WTC11 (cell line): ENCODE results near the gene CTDNEP1.

Experiments
- FOXJ3 ChIP-seq: sonication (generic); formaldehyde crosslinking; IDR thresholded peaks from 2 replicates; pipeline ENCODE4 v1.9.0; 2021; ENCODE audit warnings: missing genetic modification reagents, mild to moderate bottlenecking, borderline replicate concordance
- JAZF1 ChIP-seq: fragments of 250-450 bp; sonication (Bioruptor Pico); IDR thresholded peaks from 2 replicates; pipeline ENCODE4 v1.9.0; 2021; ENCODE audit warnings: moderate library complexity, mild to moderate bottlenecking, inconsistent platforms
- NR3C1 ChIP-seq: sonication (generic); formaldehyde crosslinking; conservative IDR thresholded peaks from 2 replicates; pipeline ENCODE4 v1.8.1; 2023; ENCODE audit warnings: low read depth, mild to moderate bottlenecking, missing genetic modification reagents
- TEAD4 ChIP-seq: sonication (generic); formaldehyde crosslinking; IDR thresholded peaks from 2 replicates; pipeline ENCODE4 v1.8.0; 2022; ENCODE audit warnings: mild to moderate bottlenecking, missing genetic modification reagents
- ZNF138 ChIP-seq: sonication (generic); formaldehyde crosslinking; conservative IDR thresholded peaks from 2 replicates; pipeline ENCODE4 v1.8.1; 2022; ENCODE audit warnings: mild to moderate bottlenecking, moderate library complexity, missing genetic modification reagents
- TF ChIP-seq, protein P1 (sequence below): fragments of 200-600 bp; IDR thresholded peaks from 2 replicates; pipeline ENCODE4 v1.8.0; 2022; ENCODE audit warnings: antibody characterized with exemption
- TF ChIP-seq, protein P2 (sequence below): sonication (generic); formaldehyde crosslinking; conservative IDR thresholded peaks from 2 replicates; pipeline ENCODE4 v1.8.1; 2023; ENCODE audit warnings: mild to moderate bottlenecking, low read depth, missing genetic modification reagents, moderate library complexity
- TF ChIP-seq, protein P3 (sequence below): sonication (generic); formaldehyde crosslinking; IDR thresholded peaks from 2 replicates; pipeline ENCODE4 v1.8.1; 2022; ENCODE audit warnings: missing genetic modification reagents, borderline replicate concordance
- TF ChIP-seq, protein P4 (sequence below): sonication (generic); formaldehyde crosslinking; IDR thresholded peaks from 2 replicates; pipeline ENCODE4 v1.8.0; 2022; ENCODE audit warnings: missing genetic modification reagents
- TF ChIP-seq, protein P5 (sequence below): sonication (generic); formaldehyde crosslinking; IDR thresholded peaks from 2 replicates; pipeline ENCODE4 v1.8.0; 2022; ENCODE audit warnings: mild to moderate bottlenecking, missing genetic modification reagents
- TF ChIP-seq, protein P6 (sequence below): sonication (generic); formaldehyde crosslinking; IDR thresholded peaks from 2 replicates; pipeline ENCODE4 v1.8.0; 2023; ENCODE audit warnings: mild to moderate bottlenecking, missing genetic modification reagents

DNA sequence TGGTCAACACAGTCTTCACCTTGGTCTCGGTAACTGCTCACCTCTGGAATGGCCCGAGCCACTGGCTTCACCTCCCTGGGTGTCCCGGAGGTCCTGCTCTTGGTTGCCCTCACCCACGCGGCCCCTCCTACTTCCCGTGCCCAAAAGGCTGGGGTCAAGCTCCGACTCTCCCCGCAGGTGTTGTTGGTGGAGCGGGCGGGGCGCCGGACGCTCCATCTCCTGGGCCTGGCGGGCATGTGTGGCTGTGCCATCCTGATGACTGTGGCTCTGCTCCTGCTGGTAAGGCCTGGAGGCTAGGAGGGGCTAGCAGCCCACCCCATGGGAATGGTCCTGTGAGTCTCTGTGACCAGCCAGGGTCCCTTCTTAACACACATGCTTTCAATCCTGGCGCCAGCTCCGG, 33.4 kb upstream of the CTDNEP1 start:
- TF ChIP-seq, protein P1, sequence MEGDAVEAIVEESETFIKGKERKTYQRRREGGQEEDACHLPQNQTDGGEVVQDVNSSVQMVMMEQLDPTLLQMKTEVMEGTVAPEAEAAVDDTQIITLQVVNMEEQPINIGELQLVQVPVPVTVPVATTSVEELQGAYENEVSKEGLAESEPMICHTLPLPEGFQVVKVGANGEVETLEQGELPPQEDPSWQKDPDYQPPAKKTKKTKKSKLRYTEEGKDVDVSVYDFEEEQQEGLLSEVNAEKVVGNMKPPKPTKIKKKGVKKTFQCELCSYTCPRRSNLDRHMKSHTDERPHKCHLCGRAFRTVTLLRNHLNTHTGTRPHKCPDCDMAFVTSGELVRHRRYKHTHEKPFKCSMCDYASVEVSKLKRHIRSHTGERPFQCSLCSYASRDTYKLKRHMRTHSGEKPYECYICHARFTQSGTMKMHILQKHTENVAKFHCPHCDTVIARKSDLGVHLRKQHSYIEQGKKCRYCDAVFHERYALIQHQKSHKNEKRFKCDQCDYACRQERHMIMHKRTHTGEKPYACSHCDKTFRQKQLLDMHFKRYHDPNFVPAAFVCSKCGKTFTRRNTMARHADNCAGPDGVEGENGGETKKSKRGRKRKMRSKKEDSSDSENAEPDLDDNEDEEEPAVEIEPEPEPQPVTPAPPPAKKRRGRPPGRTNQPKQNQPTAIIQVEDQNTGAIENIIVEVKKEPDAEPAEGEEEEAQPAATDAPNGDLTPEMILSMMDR: no peak
- TF ChIP-seq, protein P2, sequence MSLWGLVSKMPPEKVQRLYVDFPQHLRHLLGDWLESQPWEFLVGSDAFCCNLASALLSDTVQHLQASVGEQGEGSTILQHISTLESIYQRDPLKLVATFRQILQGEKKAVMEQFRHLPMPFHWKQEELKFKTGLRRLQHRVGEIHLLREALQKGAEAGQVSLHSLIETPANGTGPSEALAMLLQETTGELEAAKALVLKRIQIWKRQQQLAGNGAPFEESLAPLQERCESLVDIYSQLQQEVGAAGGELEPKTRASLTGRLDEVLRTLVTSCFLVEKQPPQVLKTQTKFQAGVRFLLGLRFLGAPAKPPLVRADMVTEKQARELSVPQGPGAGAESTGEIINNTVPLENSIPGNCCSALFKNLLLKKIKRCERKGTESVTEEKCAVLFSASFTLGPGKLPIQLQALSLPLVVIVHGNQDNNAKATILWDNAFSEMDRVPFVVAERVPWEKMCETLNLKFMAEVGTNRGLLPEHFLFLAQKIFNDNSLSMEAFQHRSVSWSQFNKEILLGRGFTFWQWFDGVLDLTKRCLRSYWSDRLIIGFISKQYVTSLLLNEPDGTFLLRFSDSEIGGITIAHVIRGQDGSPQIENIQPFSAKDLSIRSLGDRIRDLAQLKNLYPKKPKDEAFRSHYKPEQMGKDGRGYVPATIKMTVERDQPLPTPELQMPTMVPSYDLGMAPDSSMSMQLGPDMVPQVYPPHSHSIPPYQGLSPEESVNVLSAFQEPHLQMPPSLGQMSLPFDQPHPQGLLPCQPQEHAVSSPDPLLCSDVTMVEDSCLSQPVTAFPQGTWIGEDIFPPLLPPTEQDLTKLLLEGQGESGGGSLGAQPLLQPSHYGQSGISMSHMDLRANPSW (CRISPR knock-in tag): no peak
- TF ChIP-seq, protein P3, sequence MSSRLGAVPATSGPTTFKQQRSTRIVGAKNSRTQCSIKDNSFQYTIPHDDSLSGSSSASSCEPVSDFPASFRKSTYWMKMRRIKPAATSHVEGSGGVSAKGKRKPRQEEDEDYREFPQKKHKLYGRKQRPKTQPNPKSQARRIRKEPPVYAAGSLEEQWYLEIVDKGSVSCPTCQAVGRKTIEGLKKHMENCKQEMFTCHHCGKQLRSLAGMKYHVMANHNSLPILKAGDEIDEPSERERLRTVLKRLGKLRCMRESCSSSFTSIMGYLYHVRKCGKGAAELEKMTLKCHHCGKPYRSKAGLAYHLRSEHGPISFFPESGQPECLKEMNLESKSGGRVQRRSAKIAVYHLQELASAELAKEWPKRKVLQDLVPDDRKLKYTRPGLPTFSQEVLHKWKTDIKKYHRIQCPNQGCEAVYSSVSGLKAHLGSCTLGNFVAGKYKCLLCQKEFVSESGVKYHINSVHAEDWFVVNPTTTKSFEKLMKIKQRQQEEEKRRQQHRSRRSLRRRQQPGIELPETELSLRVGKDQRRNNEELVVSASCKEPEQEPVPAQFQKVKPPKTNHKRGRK (CRISPR knock-in tag): no peak
- TF ChIP-seq, protein P4, sequence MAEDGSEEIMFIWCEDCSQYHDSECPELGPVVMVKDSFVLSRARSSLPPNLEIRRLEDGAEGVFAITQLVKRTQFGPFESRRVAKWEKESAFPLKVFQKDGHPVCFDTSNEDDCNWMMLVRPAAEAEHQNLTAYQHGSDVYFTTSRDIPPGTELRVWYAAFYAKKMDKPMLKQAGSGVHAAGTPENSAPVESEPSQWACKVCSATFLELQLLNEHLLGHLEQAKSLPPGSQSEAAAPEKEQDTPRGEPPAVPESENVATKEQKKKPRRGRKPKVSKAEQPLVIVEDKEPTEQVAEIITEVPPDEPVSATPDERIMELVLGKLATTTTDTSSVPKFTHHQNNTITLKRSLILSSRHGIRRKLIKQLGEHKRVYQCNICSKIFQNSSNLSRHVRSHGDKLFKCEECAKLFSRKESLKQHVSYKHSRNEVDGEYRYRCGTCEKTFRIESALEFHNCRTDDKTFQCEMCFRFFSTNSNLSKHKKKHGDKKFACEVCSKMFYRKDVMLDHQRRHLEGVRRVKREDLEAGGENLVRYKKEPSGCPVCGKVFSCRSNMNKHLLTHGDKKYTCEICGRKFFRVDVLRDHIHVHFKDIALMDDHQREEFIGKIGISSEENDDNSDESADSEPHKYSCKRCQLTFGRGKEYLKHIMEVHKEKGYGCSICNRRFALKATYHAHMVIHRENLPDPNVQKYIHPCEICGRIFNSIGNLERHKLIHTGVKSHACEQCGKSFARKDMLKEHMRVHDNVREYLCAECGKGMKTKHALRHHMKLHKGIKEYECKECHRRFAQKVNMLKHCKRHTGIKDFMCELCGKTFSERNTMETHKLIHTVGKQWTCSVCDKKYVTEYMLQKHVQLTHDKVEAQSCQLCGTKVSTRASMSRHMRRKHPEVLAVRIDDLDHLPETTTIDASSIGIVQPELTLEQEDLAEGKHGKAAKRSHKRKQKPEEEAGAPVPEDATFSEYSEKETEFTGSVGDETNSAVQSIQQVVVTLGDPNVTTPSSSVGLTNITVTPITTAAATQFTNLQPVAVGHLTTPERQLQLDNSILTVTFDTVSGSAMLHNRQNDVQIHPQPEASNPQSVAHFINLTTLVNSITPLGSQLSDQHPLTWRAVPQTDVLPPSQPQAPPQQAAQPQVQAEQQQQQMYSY (CRISPR knock-in tag): no peak
- no peak for TF ChIP-seq JAZF1 (CRISPR knock-in tag)
- TF ChIP-seq FOXJ3 (CRISPR knock-in tag): no peak
- TF ChIP-seq, protein P5, sequence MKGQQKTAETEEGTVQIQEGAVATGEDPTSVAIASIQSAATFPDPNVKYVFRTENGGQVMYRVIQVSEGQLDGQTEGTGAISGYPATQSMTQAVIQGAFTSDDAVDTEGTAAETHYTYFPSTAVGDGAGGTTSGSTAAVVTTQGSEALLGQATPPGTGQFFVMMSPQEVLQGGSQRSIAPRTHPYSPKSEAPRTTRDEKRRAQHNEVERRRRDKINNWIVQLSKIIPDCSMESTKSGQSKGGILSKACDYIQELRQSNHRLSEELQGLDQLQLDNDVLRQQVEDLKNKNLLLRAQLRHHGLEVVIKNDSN (CRISPR knock-in tag): no peak
- TF ChIP-seq, protein P6, sequence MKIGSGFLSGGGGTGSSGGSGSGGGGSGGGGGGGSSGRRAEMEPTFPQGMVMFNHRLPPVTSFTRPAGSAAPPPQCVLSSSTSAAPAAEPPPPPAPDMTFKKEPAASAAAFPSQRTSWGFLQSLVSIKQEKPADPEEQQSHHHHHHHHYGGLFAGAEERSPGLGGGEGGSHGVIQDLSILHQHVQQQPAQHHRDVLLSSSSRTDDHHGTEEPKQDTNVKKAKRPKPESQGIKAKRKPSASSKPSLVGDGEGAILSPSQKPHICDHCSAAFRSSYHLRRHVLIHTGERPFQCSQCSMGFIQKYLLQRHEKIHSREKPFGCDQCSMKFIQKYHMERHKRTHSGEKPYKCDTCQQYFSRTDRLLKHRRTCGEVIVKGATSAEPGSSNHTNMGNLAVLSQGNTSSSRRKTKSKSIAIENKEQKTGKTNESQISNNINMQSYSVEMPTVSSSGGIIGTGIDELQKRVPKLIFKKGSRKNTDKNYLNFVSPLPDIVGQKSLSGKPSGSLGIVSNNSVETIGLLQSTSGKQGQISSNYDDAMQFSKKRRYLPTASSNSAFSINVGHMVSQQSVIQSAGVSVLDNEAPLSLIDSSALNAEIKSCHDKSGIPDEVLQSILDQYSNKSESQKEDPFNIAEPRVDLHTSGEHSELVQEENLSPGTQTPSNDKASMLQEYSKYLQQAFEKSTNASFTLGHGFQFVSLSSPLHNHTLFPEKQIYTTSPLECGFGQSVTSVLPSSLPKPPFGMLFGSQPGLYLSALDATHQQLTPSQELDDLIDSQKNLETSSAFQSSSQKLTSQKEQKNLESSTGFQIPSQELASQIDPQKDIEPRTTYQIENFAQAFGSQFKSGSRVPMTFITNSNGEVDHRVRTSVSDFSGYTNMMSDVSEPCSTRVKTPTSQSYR (CRISPR knock-in tag): no peak
- no peak for TF ChIP-seq NR3C1 (CRISPR knock-in tag)
- TF ChIP-seq TEAD4: no peak
- TF ChIP-seq ZNF138 (CRISPR knock-in tag): no peak
